ENCODE measurements around the gene SLC12A3.

- TF ChIP-seq HDAC2 (IDR thresholded peaks at IDR 0.05; ENCODE audit: borderline replicate concordance in 1 of 2, low read depth in 2 of 2, low read length in 2 of 2) (no peak), CREB1 (IDR thresholded peaks at IDR 0.05) (no peak), CTCF (IDR thresholded peaks at IDR 0.05; ENCODE audit: control extremely low read depth in 1 of 3, insufficient read depth in 1 of 3, low read depth in 1 of 3, low read length in 3 of 3) (no peak), EZH2 (IDR thresholded peaks at IDR 0.05; ENCODE audit: low read depth, low read length, severe bottlenecking) (no peak), POLR2A (IDR thresholded peaks at IDR 0.05; ENCODE audit: control extremely low read depth in 1 of 2, low read depth in 2 of 2, low read length in 2 of 2) (no peak), SP1 (IDR thresholded peaks at IDR 0.05; ENCODE audit: low read depth, low read length) (no peak), TAF1 (IDR thresholded peaks at IDR 0.05; ENCODE audit: low read depth, low read length) (no peak)
- TF ChIP-seq, protein P1, sequence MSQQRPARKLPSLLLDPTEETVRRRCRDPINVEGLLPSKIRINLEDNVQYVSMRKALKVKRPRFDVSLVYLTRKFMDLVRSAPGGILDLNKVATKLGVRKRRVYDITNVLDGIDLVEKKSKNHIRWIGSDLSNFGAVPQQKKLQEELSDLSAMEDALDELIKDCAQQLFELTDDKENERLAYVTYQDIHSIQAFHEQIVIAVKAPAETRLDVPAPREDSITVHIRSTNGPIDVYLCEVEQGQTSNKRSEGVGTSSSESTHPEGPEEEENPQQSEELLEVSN (IDR thresholded peaks at IDR 0.05), result no peak
These were observed 39.2 kb upstream of the SLC12A3 start for GRCh38 chr16:56825826-56826225.

Measured in H1 (cell line).